Measurements from ENCODE around the gene ETV1.

- TF ChIP-seq CTCF (IDR thresholded peaks at IDR 0.05; ENCODE audit: low read depth, low read length, poor library complexity, severe bottlenecking) (no peak), EZH2phosphoT487 (IDR thresholded peaks at IDR 0.05; ENCODE audit: borderline replicate concordance, low read length) (no peak)
These were observed at the start of gene ETV1 for GRCh38 chr7:13989126-13989948.
